HepG2 (cell line): ENCODE data around the gene ADCYAP1. TPM values are rescaled to one million over a fixed set of nuclear protein-coding genes. Genes with fewer than 3 reads are reported as not detected.

Source experiments
- CHCHD3 ChIP-seq: sonication (generic); formaldehyde crosslinking; IDR thresholded peaks from 2 replicates; pipeline ENCODE4 v1.8.0; 2022; ENCODE audit warnings: mild to moderate bottlenecking, missing genetic modification reagents, moderate library complexity
- CTCF ChIP-seq: sonication (generic); formaldehyde crosslinking; IDR thresholded peaks from 2 replicates; pipeline ENCODE4 v1.5.0; 2020; ENCODE audit warnings: mild to moderate bottlenecking, missing genetic modification reagents, moderate library complexity
- ZNF142 ChIP-seq: sonication (generic); formaldehyde crosslinking; IDR thresholded peaks from 2 replicates; pipeline ENCODE4 v1.4.0; 2020; ENCODE audit warnings: missing genetic modification reagents
- ZNF646 ChIP-seq: sonication (generic); formaldehyde crosslinking; IDR thresholded peaks from 2 replicates; pipeline ENCODE4 v1.9.0; 2021; ENCODE audit warnings: mild to moderate bottlenecking, missing genetic modification reagents
- polyA plus RNA-seq, 8 experiments: library from polyadenylated mRNA; depleted of rRNA in 3 of 8; stranded (reverse) in 7 of 8; unstranded in 1 of 8; fragments of >200 nt; fragmentation: Illumina TruSeq in 4 of 8; extraction: Trizol in 4 of 8; gene quantifications; 2 replicates each; pipeline versions ENCODE4 v1.2.1 to v1.2.3, GENCODE V29; 2011 to 2016; ENCODE audit warnings: low read depth in 4 of 8, missing spikeins in 1 of 8, mixed read lengths in 1 of 8; ENCODE audit not compliant: insufficient read depth in 1 of 8
- total RNA-seq, 5 experiments: library from RNA; depleted of rRNA; stranded (reverse); fragments of >200 nt; fragmentation: Illumina TruSeq; extraction: Trizol; gene quantifications; 2 replicates each; pipeline ENCODE4 v1.2.3, GENCODE V29; 2016; ENCODE audit warnings: low read depth in 1 of 5

The ADCYAP1 gene
- total and polyA plus RNA-seq, 2 of the 13 experiments (the other 11 are each of a cell fraction or from before 2014, with no cell fraction given): not detected

GRCh38 chr18:919078-919477, 14.4 kb downstream of the ADCYAP1 start (continued):
- no peak for TF ChIP-seq ZNF142 (CRISPR knock-in tag)
- TF ChIP-seq ZNF646 (CRISPR knock-in tag): no peak
- TF ChIP-seq CTCF: no peak
- TF ChIP-seq CHCHD3 (CRISPR knock-in tag): no peak
